ENCODE data around the gene EEF1AKMT3.
"Not testable (repeated sequence)": the region's sequence is repeated elsewhere in the genome, so short reads cannot be mapped to it uniquely, and the experiment has no call there.

EEF1AKMT3 gene

GRCh38 chr12:57795354-57795753 is 22.9 kb downstream of the EEF1AKMT3 start:
- no peak for FAIRE-seq

GRCh38 chr12:57796996-57797395 is 24.6 kb downstream of the EEF1AKMT3 start:
- FAIRE-seq = no peak

- no peak for FAIRE-seq
Measured at GRCh38 chr12:57797933-57798332, 25.5 kb downstream of the EEF1AKMT3 start.

GRCh38 chr12:57800965-57801364 is 28.6 kb downstream of the EEF1AKMT3 start:
- FAIRE-seq = no peak

- no peak for FAIRE-seq
Measured at GRCh38 chr12:57802607-57803006, 30.2 kb downstream of the EEF1AKMT3 start.

GRCh38 chr12:57803319-57803893 is 31.0 kb downstream of the EEF1AKMT3 start:
- FAIRE-seq = no peak

- FAIRE-seq = no peak
Measured at GRCh38 chr12:57806677-57807076, 34.3 kb downstream of the EEF1AKMT3 start.

GRCh38 chr12:57807285-57807684 is 34.9 kb downstream of the EEF1AKMT3 start:
- FAIRE-seq = no peak

GRCh38 chr12:57808351-57808750 is 35.9 kb downstream of the EEF1AKMT3 start:
- FAIRE-seq = no peak

GRCh38 chr12:57809425-57809824 is 37.0 kb downstream of the EEF1AKMT3 start:
- no peak for FAIRE-seq

- no peak for FAIRE-seq
Measured at GRCh38 chr12:57810450-57810849, 38.0 kb downstream of the EEF1AKMT3 start.

- no peak for FAIRE-seq
Measured at GRCh38 chr12:57811028-57811755, 38.8 kb downstream of the EEF1AKMT3 start.

- FAIRE-seq = no peak
Measured at GRCh38 chr12:57813111-57813970, 40.9 kb downstream of the EEF1AKMT3 start.

- FAIRE-seq = no peak
Measured at GRCh38 chr12:57813971-57814772, 41.8 kb downstream of the EEF1AKMT3 start.

- no peak for FAIRE-seq
Measured at GRCh38 chr12:57815177-57816000, 43.0 kb downstream of the EEF1AKMT3 start.

- no peak for FAIRE-seq
Measured at GRCh38 chr12:57816001-57816854, 43.8 kb downstream of the EEF1AKMT3 start.

GRCh38 chr12:57816855-57817151 is 44.4 kb downstream of the EEF1AKMT3 start:
- no peak for FAIRE-seq

- FAIRE-seq = no peak
Measured at GRCh38 chr12:57817261-57817989, 45.0 kb downstream of the EEF1AKMT3 start.

- not testable (repeated sequence) for FAIRE-seq
Measured at GRCh38 chr12:57817990-57818331, 45.5 kb downstream of the EEF1AKMT3 start.

GRCh38 chr12:57820119-57820518 is 47.7 kb downstream of the EEF1AKMT3 start:
- not testable (repeated sequence) for FAIRE-seq

- FAIRE-seq = not testable (repeated sequence)
Measured at GRCh38 chr12:57821015-57821414, 48.6 kb downstream of the EEF1AKMT3 start.
